ENCODE data around the gene SLC5A10.
"Not testable (repeated sequence)": the region's sequence is repeated elsewhere in the genome, so short reads cannot be mapped to it uniquely, and the experiment has no call there.

SLC5A10 gene

DNA sequence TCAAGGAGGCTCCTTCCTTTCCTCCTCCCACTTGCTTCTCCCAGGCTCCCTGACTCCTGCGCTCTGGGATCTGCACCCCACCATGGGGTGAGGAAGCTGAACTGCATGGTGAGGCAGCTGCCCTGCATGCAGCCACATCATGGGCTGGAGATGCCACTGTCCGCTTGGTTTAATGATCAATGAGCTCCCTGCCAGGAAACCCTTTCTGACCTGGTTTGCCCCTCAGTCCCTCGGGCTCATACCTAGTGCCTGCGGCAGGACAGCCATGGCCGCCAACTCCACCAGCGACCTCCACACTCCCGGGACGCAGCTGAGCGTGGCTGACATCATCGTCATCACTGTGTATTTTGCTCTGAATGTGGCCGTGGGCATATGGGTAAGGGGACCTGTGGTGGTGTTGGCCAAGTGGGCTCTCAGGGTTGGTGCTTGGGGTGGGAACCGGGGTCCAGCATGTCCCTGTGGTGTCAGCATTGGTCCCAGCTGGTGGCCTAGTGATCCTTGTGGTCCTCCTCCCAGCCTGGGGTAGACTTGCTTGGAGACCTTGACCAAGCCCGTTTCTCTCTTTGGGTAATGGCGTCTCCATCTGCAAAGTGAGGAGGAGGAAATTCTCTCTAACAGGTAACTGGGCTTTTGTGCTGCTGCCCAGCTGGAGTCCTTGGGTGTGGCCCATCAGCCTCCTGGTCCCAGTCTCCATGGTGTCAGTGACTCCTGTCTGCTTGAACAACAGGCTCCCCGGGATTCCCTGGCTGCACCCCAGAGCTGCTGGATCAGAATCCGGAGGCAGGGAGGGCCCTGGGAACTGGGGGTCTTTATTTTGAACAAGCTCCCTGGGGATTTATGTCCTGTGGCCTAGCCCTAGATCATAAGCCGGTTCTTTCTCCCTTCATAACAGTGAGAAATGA, at the start of gene SLC5A10:
SLC5A10 (plus strand) TSS at position 225 of the 902 bp plus-strand sequence; CDS start at position 266, 41 bp downstream.
- DNase-seq: no peak

DNA sequence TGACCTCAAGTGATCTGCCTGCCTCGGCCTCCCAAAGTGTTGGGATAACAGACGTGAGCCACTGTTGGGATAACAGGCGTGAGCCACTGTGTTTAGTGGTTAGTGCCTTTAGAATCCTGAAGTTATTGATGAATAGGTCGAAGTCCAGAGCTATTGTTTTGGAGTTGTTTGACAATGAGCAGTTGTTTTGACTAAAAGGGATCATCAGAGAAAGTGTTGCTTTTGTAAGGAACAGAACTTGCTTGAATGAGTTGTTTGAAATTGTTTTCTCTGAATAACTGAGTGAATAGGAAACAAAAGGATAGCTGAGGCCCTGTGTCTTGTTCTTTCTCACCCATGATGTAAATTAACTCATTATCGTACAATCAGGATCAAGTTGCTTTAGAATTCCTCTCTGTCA, 47.5 kb upstream of the SLC5A10 start:
- no peak for DNase-seq

DNA sequence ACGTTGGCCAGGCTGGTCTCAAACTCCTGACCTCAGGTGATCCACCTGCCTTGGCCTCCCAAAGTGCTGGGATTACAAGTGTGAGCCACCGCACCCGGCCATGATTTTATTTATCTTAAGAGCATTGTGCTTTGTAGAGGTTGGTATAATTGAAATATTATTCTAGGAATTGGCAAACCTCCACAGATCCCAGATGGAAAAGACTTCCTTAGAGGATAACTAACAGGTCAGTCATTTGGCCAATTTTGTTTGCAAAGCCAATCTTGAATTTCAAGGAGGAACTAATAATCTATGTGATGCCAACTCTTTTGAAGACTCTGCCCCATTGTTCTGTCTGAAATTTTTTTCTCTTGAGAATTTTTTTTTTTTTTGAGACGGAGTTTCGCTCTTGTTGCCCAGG, 46.7 kb upstream of the SLC5A10 start:
- no peak for DNase-seq

DNA sequence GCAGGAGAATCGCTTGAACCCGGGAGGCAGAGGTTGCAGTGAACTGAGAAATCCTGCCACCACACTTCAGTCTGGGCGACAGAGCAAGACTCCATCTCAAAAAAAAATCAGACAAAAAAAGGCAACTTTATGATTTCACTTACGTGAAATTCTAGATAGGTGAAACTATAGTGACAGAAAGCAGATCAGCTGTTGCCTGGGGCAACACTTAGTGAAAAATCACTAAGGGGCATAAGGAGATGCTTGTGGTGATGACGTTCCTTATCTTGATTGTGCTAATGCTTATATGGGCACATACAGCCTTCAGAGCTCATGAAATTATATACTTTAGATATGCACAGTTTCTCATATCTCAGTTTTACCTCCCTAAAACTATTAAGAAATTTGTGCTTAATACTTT, 41.6 kb upstream of the SLC5A10 start:
- DNase-seq: no peak

DNA sequence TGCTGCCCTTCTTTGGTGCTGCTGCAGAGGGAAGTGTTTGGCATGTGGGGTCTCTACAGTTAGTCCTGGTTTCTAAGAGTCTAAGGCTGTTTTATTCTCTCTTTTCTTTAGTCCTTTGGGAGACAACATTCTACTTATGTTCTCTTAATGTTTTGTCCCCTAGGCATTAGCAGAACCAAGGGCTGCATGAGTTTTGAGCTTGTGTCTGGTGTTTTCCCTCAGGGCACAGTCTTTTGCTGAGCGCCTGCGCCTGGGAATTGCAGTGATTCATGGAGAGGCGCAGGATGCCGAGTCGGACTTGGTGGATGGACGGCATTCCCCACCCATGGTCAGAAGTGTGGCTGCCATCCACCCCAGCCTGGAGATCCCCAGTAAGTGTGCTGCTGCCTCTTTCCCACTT, 41.1 kb upstream of the SLC5A10 start:
- no peak for DNase-seq

DNA sequence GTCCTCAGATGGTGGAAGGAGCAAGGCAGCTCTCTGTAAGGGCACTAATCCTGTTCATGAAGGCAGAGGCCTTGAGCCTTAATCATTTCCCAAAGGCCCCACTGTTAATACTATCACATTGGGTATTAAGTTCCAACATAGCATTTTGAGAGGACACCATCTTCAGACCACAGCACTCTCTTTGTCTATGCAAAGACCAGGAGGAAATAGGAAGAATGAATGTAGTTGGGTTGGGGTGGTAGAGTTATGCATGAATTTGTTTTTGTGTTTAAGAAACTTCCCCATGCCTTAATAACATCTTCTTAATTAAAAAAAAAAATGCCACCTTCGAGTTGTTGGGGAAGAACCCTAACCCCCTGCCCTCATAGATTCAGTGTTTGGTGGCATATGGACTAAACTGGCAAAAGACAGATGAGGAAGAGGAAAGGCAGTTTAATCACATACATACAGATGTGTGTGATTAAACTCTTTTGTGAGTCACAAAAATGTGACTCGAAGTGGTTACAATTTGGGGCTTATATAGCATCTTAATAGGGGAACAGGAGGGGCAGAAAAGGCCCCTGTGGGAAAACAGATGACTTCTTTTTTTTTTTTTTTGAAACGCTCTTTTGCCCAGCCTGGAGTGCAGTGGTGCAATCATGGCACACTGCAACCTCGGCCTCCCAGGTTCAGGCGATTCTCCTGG, 35.0 kb upstream of the SLC5A10 start:
- DNase-seq: no peak

DNA sequence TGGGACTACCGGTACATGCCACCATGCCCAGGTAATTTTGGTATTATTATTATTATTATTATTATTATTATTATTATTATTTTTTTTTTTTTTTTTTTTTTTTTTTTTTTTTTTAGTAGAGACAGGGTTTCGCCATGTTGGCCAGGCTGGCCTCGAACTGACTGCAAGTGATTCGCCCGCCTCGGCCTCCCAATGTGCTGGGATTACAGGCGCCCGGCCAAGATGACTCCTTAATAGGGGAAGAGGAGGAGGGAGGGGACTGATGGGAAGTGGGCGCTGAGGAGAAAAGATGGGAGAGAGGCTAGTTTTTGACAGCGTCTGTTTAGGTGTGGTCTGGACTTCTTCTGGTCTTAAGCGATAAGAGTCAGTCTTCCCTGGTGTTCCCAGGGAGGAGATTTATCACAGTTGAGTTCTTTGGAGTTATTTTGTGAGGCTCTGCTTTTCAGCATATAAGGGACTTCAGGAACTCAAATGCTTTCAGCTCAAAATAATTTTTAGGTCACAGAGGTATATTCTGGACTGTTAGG, 34.4 kb upstream of the SLC5A10 start:
- no peak for DNase-seq

DNA sequence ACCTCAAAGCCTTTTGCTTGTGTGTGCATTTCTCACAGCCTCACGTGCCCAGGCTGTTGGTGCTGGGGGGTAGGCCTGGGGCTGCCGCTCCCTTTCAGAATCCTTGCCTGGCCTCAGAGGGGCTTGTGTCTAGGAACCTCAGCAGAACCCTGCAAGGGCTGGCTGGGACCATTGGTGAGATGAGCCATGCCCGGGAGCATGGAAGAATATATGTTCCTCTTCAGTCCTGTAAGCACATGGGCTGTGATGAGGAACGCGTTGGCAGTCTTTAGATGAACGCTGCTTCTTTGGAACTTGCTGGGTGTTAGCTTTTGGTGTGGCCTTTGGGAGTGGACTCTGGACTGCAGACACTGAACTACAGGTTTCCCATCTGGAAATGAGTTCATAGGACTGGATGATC, 32.0 kb upstream of the SLC5A10 start:
- no peak for DNase-seq

DNA sequence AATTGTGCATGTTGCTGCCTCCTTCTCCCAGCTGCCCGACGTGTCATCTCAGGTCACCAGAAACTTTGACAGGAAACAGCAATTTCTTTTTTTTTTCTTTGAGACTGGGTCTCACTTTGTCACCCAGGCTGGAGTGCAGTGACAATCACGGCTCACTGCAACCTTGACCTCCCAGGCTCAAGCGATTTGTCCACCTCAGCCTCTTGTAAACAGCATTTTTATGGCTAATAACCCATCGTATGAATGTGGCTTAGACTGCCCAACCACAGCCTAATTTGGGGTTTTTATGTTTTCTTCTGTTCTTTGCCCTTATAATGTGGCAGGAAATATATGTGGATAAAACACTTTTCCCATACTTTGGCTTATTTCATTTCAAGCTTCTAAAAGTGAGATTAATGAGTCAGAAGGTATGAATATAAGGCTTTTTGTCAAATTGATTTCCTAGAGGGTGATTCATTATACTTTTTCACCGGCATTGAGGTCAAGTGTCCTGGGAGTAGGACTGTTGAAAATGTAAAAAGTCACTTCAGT, 31.0 kb upstream of the SLC5A10 start:
- no peak for DNase-seq

DNA sequence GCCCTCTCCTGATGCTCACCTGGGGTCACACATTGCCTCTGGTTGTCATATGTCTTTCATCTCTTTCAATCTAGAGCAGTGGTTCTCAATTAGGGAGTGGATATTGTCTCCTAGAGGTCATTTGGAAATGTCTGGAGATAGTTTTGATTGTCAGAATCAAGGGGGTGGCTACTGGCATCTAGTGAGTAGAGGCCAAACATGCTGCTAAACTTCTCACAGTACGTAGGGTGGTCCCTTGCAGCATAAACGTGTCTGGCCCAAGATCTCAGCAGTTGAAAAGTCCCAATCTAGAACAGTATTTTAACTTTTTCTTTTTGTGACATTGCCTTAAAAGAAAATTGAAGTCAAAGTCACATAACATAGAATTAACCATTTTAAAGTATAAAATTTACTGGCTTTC, 30.5 kb upstream of the SLC5A10 start:
- DNase-seq: no peak

DNA sequence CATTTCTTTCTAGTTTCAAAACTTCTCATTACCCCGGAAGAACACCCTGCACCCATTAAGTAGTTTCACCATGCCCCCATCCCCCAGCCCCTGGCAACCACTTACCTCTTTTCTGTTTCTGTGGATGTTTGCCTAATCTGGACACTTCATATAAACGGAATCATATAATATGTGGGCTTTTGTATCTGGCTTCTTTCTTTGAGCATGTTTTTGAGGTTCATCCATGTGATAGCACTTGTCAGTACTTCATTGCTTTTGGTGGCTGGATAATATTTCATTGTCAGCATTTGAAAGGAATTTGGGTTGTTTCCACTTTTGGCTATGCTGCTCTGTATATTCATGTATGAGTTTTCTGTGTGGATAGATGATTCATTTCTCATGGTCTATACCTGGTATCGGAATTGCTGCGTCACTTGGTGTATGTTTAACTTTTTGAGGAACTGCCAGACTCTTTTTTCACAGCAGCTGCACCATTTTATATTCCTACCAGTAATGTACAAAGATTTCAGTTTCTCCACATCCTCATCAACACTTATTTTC, 30.0 kb upstream of the SLC5A10 start:
- peak; percentile 40 to 47 for DNase-seq

DNA sequence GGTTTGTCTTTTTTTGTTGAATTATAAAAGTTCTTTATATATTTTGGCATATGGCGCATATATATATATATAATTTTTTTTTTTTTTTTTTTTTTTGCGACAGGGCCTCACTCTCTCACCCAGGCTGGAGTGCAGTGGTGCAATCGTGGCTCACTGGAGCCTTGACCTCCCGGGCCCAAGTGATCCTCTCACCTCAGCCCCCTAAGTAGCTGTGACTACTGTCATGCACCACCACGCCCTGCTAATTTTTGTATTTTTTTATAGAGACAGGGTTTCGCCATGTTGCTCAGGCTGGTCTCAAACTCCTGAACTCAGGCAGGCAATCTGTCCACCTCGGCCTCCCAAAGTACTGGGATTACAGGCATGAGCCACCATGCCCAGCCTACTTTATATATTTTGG, 29.4 kb upstream of the SLC5A10 start:
- DNase-seq: not testable (repeated sequence)

DNA sequence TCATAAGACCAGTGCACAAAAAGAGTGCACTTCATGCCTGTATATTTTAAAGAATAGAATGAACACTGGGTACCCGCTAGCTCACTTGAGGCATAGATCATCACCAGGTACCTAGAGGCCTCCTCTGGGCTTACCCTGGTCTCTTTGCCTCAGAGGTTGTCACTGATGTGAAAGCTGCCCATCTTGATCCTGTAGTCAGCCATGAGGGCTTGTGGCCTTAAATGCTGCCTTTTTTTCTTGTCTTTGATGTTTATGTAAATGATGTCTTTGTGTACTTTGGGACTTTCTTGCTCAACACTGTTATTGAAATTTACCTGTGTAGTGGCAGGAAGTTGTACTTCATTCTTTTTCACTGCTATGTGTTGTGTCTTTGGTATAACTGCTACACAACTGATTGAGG, 26.8 kb upstream of the SLC5A10 start:
- DNase-seq: no peak

DNA sequence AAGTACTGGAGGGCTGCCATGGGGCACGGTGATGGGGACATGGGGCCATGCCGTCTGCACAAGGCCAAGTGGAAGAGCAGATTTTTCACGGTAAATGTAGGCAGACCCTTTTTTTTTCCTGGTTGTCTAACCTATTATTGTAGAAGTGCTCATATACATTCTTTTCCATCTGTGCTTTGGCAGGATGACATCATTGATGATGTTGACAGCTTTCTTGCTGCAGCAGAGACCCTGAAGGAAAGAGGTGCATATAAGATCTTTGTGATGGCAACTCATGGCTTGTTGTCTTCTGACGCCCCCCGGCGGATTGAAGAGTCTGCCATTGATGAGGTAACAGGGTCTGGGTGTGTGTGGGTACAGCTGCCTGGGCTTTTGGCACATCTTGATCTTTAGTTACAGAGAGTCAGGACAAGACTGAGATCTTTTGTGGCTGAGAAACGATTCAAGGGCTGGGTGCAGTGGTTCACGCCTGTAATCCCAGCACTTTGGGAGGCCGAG, 23.3 kb upstream of the SLC5A10 start:
- no peak for DNase-seq

DNA sequence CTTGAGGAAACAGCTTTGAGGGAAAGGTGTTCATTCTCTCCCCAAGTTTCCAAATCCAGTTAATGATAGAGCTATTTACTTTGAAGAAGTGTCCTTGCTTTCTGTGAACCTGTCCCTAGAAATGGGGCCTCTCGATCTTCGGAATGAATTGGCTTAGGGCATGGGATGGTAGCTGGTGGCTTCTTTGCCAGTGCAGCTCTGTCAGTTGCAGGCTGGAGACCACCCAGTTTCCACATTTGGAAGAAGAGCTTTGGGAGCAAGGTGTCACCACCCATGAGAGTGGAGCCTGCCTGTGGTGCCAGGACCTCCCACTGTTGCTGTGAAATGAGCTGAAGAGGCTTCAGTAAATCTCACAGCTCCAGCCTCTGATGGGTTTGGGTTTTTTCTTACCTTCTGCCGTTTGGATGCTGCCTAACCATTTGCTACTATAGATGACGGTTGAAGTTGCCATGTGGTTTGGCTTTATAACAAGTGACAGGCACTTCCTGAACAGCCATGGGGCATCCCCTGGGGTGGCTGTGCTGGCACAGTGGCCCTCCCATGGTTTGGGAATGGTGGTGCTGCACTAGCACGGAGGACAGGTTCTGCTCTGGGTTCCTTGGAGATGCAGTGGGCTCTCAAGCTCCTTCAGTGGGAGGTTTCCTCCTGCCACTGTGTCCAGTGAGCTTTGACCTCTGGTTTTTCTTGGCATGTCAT, 19.5 kb upstream of the SLC5A10 start:
- no peak for DNase-seq

DNA sequence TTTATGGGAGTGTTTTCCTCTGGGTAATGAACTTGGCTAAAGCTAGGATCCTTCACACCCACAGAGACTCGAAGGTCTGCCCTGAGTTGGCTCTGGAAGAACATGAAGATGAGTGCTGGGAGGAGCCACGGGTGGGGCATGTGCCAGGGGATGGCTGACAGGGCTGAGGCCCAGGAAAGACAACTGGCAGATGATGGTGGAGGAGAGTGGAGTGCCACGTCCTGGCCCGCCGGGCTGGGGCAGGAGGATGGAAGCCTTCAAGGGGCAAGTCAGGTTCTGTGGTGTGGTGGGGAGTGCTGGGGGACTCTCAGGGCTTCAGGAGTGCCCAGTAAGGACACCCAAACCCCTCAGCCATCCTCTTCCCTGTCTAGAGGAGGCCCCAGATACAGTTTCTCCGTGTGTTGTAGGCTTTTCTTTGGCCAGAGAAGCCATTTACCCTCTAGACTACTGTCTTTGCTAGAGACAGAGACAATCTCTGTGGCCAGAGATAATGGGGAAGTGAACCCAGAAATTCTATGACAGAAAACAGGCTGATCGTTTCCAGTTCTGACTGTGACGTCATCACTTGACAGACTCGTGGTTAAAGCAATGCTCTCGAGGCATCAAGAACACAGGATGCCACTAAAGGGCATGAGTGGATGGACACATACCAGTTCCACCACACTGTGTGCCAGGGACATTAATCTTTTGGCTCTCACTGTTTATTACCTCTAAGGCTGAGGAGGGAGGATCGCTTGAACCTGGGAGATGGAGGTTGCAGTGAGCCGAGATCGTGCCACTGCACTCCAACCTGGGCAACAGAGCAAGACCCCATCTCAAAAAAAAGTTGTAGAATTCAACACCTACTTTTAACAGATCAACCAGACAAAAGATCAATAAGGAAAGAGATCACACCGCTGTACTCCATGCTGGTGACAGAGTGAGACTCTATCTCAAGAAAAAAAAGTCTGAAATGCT, 18.6 kb upstream of the SLC5A10 start:
- no peak for DNase-seq

DNA sequence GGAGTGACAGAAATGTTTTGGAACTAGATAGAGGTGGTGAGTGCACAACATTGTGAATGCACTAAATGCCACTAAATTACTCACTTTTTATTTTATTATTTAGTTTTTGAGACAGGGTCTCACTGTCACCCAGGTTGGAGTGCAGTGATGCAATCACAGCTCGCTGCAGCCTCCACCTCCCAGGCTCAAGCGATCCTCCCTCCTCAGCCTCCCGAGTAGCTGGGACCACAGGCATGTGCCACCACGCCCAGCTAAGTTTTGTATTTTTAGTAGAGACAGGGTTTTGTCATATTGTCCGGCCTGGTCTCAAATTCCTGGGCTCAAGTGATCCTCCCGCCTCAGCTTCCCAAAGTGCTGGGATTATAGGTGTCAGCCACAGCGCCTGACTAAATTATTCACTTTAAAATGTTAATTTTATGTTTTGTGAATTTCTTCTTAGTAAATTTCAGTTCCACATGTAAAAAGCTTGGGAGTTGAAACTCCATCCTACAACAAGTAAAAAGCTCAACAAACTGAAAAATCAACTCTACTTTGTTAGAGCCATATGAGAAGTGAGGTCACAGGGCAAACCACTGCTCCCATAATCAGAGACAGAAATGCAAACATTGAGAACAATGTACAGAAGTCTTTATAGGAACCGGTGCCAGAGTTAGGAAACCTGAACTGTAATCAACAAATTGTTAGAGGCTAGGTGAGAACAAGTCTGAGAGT, 13.8 kb upstream of the SLC5A10 start:
- DNase-seq: no peak

DNA sequence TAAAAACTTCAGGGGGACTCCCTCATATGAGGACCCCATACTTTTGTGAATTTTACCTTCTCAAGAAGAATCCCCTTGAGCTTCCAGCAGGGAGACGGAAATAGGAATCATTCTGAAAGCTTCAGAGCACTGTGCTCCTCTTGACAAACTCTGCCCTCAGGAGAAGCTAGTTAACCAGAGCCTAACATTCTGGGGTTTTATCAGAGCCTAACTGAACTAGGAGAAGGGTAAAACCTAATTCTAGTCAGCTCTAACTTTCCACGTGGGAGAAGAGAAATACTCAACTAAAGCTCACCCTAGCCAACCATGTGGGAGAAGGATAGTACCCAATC, 13.3 kb upstream of the SLC5A10 start:
- DNase-seq: no peak

DNA sequence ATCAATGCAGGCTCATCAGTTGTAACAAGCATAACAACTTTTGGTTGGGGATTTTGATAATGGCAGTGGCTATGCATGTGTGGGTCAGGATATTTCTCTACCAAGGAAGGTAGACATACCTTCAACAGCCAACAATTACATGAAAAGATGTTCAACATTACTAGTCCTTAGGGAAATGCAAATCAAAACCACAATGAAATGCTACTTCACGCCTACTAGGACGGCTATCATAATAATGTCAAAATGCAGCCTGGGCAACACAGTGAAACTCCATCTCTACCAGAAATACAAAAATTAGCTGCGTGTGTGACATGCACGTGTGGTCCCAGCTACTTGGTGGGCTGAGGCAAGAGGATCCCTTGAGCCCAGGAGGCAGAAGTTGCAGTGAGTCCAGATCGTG, 7.3 kb upstream of the SLC5A10 start:
- no peak for DNase-seq

DNA sequence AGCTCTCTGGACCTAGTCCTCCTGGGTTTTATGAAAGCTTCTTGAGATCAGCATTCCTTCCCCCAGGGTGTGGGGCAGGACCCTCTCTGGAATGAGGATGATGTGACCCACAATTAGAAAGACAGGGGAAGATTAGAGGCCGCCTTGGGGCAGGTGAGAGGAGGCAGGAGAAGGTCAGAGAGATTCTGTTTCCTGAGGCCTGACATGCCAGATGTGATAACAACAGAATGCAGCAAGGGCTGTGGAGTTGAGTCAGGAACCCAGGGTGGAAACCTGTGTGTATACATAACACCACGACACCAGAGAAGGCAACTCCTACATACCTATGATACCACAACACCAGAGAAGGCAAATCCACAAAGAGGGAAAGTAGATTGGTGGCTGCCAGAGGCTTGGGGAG, 5.4 kb upstream of the SLC5A10 start:
- no peak for DNase-seq

DNA sequence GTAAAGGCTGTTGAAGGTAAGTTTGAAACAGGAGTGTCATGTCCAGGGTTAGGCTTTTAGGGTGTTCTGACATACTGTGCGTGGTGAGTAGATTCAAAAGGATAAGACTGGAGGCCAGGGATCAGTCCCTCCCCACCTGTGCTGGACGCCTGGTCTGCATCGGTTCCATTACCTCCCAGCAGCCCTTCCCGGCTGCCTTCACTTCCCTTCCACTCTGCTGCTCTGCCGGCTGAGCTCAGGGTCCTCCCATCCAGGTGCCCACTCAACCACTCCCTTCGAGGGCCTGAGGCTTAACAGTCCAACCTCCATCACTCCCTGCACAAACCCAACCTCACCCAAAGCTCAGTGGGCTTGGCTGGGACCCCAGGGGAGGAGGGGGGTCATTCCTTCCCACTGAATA, 4.1 kb upstream of the SLC5A10 start:
- no peak for DNase-seq
